ENCODE measurements around the gene SHISA6. TPM values are rescaled to one million over a fixed set of nuclear protein-coding genes. Genes with fewer than 3 reads are reported as not detected.

Gene SHISA6
- polyA plus RNA-seq, 1 experiment, result not detected

- no peak for DNase-seq (ENCODE audit: low read depth)
- H3K27me3 ChIP-seq (ENCODE audit: control insufficient read depth, insufficient read depth, low read length), result no peaks in the 10 kb centered on the region
- no peak overlapping the region for H3K4me3 ChIP-seq (ENCODE audit: low read depth, low read length)
- TF ChIP-seq CTCF (IDR thresholded peaks at IDR 0.05; ENCODE audit: insufficient read depth, low read depth, low read length), result no peak
- ChIA-PET CTCF (no interaction called here), POLR2A (no interaction called here)
- no peaks in the 10 kb centered on the region for H3K36me3 ChIP-seq (ENCODE audit: control insufficient read depth, insufficient read depth, low read length)
Observed at GRCh38 chr17:11547853-11548252, 306.8 kb downstream of the SHISA6 start.

GRCh38 chr17:11548398-11548797 lies 307.4 kb downstream of the SHISA6 start:
- no peaks in the 10 kb centered on the region for H3K27me3 ChIP-seq (ENCODE audit: control insufficient read depth, insufficient read depth, low read length)

GRCh38 chr17:11550431-11550830 lies 309.4 kb downstream of the SHISA6 start:
- no peak for TF ChIP-seq CTCF (IDR thresholded peaks at IDR 0.05; ENCODE audit: insufficient read depth, low read depth, low read length)
- H3K4me3 ChIP-seq (ENCODE audit: low read depth, low read length), result no peak overlapping the region
- no peak for DNase-seq (ENCODE audit: low read depth)
- ChIA-PET POLR2A (no interaction called here), CTCF (no interaction called here)
- no peaks in the 10 kb centered on the region for H3K27me3 ChIP-seq (ENCODE audit: control insufficient read depth, insufficient read depth, low read length)
- H3K36me3 ChIP-seq (ENCODE audit: control insufficient read depth, insufficient read depth, low read length), result no peaks in the 10 kb centered on the region

More at GRCh38 chr17:11548398-11548797, 307.4 kb downstream of the SHISA6 start:
- no peak for DNase-seq (ENCODE audit: low read depth)
- Histone ChIP-seq H3K4me3 (ENCODE audit: low read depth, low read length) (no peak overlapping the region), H3K36me3 (ENCODE audit: control insufficient read depth, insufficient read depth, low read length) (no peaks in the 10 kb centered on the region)
- POLR2A ChIA-PET, result no interaction called here
- CTCF ChIA-PET, result no interaction called here
- no peak for TF ChIP-seq CTCF (IDR thresholded peaks at IDR 0.05; ENCODE audit: insufficient read depth, low read depth, low read length)

- DNase-seq (ENCODE audit: low read depth), result no peak
- H3K36me3 ChIP-seq (ENCODE audit: control insufficient read depth, insufficient read depth, low read length), result no peaks in the 10 kb centered on the region
- POLR2A ChIA-PET, result no interaction called here
- no peak overlapping the region for H3K4me3 ChIP-seq (ENCODE audit: low read depth, low read length)
- no peak for TF ChIP-seq CTCF (IDR thresholded peaks at IDR 0.05; ENCODE audit: insufficient read depth, low read depth, low read length)
- H3K27me3 ChIP-seq (ENCODE audit: control insufficient read depth, insufficient read depth, low read length), result no peaks in the 10 kb centered on the region
- CTCF ChIA-PET, result no interaction called here
Observed at GRCh38 chr17:11551442-11551841, 310.4 kb downstream of the SHISA6 start.

- ChIA-PET POLR2A (no interaction called here), CTCF (no interaction called here)
Observed at GRCh38 chr17:11553135-11553534, 312.1 kb downstream of the SHISA6 start.

More at GRCh38 chr17:11553135-11553534, 312.1 kb downstream of the SHISA6 start:
- Histone ChIP-seq H3K27me3 (ENCODE audit: control insufficient read depth, insufficient read depth, low read length) (no peaks in the 10 kb centered on the region), H3K36me3 (ENCODE audit: control insufficient read depth, insufficient read depth, low read length) (no peaks in the 10 kb centered on the region), H3K4me3 (ENCODE audit: low read depth, low read length) (no peak overlapping the region)
- TF ChIP-seq CTCF (IDR thresholded peaks at IDR 0.05; ENCODE audit: insufficient read depth, low read depth, low read length), result no peak
- no peak for DNase-seq (ENCODE audit: low read depth)
